Neutrophil (primary cell): Measurements from ENCODE around the gene EXOC6.
A peak's percentile ranks its signal among the peaks of the same experiment; 100 is the strongest.

Experiments used
- H3K27ac ChIP-seq: fragments of 200-600 bp; sonication (generic); 2 replicates; pipeline ENCODE4 v1.5.1; 2016; ENCODE audit warnings: mild to moderate bottlenecking, moderate library complexity
- H3K27me3 ChIP-seq: fragments of 200-600 bp; sonication (generic); 2 replicates; pipeline ENCODE4 v1.6.0; 2016; ENCODE audit warnings: mild to moderate bottlenecking
- H3K36me3 ChIP-seq: fragments of 200-600 bp; sonication (generic); 2 replicates; pipeline ENCODE4 v1.5.1; 2017
- H3K4me1 ChIP-seq, 2 experiments: fragments of 200-600 bp in 1 of 2; sonication (generic) in 1 of 2; 1 replicate in 1 of 2; 2 replicates in 1 of 2; pipeline versions ENCODE4 v1.5.1 to v1.6.1; 2013 to 2016; ENCODE audit warnings: low read depth in 1 of 2, low read length in 1 of 2, mild to moderate bottlenecking in 1 of 2, moderate library complexity in 1 of 2; ENCODE audit not compliant: control insufficient read depth in 1 of 2, insufficient read depth in 1 of 2
- H3K4me3 ChIP-seq, 2 experiments: fragments of 200-600 bp in 1 of 2; sonication (generic) in 1 of 2; 1 replicate in 1 of 2; 2 replicates in 1 of 2; pipeline ENCODE4 v1.5.1; 2013 to 2016; ENCODE audit warnings: low read depth in 1 of 2, low read length in 1 of 2, mild to moderate bottlenecking in 1 of 2, moderate library complexity in 1 of 2
- H3K9me3 ChIP-seq: fragments of 200-600 bp; sonication (generic); 2 replicates; pipeline ENCODE4 v1.5.1; 2016
- CTCF ChIP-seq: fragments of 200-600 bp; sonication (generic); IDR thresholded peaks from 2 replicates; pipeline ENCODE4 v1.5.1; 2016; ENCODE audit warnings: antibody characterized with exemption

The EXOC6 gene

GRCh38 chr10:92829042-92829785 is 19.1 kb upstream of the EXOC6 start:
- TF ChIP-seq CTCF: no peak
- Histone ChIP-seq H3K4me3 (no peak overlapping the region), H3K4me1 (peaks cover 11 to 14% of the 10 kb centered on the region in 2 experiments), H3K9me3 (no peaks in the 10 kb centered on the region), H3K27me3 (no peaks in the 10 kb centered on the region), H3K27ac (no peak overlapping the region), H3K36me3 (no peaks in the 10 kb centered on the region)

GRCh38 chr10:92829786-92830377 is 18.4 kb upstream of the EXOC6 start:
- Histone ChIP-seq H3K27ac (no peak overlapping the region), H3K27me3 (no peaks in the 10 kb centered on the region), H3K4me3 (no peak overlapping the region), H3K36me3 (no peaks in the 10 kb centered on the region), H3K4me1 (peaks cover 11 to 14% of the 10 kb centered on the region in 2 experiments), H3K9me3 (no peaks in the 10 kb centered on the region)
- TF ChIP-seq CTCF: no peak

DNA sequence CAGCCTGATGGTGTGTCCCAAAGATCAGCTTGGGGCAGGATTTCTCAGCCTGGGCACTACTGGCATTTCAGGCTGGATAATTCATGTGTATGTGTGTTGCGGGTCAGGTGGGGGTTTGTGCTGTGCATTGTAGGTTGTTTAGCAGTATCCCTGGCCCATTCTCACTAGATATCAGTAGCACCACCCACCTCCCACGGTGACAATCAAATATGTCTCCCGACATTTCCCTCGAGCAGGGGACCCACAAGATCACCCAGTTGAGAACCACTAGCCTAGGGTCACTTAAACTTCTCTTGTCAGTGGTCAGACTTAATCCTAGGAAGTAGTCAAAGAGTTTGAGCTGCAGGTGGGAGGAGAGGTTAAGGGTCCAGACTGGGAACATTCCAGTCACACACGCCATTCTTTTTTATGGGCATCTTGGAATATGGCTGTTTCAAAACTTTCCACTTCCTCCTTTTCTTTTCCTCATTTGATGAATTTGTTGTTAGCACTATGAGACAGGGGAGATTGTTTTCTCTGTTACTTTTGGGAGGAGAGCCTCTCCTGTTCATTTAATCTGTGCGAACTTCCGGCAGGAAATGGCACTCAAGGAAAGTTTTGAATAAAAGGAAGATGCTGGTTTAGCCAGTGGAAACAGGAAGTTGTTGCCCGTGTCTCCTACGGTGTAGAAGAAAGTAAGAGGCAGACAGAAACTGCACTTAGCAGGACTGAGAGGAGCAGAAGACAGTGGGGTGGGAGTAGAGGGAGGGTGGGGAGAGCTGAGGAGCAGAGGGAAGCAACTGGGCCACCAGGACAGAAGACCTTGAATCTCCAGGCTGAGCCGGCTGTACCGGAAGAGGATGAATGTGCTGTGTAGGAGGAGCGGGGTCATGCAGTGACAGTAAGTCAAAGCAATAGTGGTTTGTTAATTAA is 17.6 kb upstream of the EXOC6 start:
- H3K27ac ChIP-seq: peak overlapping the region; percentile 71
- TF ChIP-seq CTCF: no peak
- H3K4me3 ChIP-seq: peak overlapping the region; percentile 52 to 61
- no peaks in the 10 kb centered on the region for H3K27me3 ChIP-seq
- no peaks in the 10 kb centered on the region for H3K36me3 ChIP-seq
- peaks cover 11 to 14% of the 10 kb centered on the region in 2 experiments for H3K4me1 ChIP-seq
- H3K9me3 ChIP-seq: no peaks in the 10 kb centered on the region

DNA sequence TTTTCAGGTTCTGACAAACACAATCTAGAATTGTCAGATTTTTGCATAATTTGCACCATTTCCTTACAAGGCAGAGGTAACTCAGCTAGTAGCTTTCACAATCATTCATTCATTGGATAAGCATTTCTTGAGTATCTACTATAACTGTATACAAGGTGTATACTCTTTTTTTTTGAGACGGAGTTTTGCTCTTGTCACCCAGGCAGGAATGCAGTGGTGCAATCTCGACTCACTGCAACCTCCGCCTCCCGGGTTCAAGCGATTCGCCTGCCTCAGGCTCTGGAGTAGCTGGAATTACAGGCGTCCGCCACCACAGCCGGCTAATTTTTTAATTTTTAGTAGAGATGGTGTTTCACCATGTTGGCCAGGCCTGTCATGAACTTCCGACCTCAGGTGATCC is 16.2 kb upstream of the EXOC6 start:
- Histone ChIP-seq H3K27ac (no peak overlapping the region), H3K9me3 (no peaks in the 10 kb centered on the region), H3K4me1 (peaks cover 11 to 14% of the 10 kb centered on the region in 2 experiments), H3K27me3 (no peaks in the 10 kb centered on the region), H3K4me3 (no peak overlapping the region), H3K36me3 (no peaks in the 10 kb centered on the region)
- no peak for TF ChIP-seq CTCF

DNA sequence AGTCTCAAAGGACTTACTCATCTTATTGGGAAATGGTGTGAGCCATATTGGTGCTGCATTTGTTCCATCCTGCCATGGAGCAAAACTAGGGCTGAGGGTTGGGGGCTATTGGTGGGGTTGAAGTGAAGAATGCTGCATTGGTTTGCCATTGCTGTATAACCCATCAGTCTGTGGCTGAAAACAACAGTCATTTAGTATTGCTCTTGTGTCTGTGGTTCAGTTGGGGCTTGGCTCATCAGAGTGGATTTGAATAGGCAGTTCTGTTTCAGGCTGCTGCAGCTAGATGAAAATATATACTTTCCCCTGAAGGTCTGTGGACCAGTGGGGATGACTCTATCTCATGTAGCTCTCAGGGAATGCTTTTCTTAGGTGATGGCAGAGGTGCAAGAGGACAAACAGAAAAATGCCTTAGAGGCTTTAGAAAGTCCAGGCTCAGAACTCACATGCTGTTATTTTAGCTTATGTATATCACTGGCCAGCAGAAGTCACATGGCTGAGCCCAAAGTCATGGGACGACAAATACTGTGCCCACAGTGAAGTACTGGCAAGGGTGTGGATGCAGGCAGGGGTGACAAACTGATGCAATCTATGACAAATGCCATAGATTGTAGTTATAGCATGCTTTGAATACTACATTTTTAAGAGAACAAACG is 15.2 kb upstream of the EXOC6 start:
- Histone ChIP-seq H3K4me1 (peaks cover 11 to 14% of the 10 kb centered on the region in 2 experiments), H3K27me3 (no peaks in the 10 kb centered on the region), H3K9me3 (no peaks in the 10 kb centered on the region), H3K36me3 (no peaks in the 10 kb centered on the region), H3K4me3 (no peak overlapping the region), H3K27ac (no peak overlapping the region)
- no peak for TF ChIP-seq CTCF
